Panc1 (cell line): ENCODE measurements around the gene RARB.

Experiments
- POLR2AphosphoS5 ChIP-seq: IDR thresholded peaks from 2 replicates; pipeline ENCODE4 v1.6.1; 2012; ENCODE audit warnings: mild to moderate bottlenecking, low read depth, low read length, moderate library complexity
- TCF7L2 ChIP-seq: IDR thresholded peaks from 2 replicates; pipeline ENCODE4 v1.6.1; 2011; ENCODE audit warnings: mild to moderate bottlenecking, low read depth, low read length, inconsistent platforms
- TF ChIP-seq, protein P1 (sequence below): fragments of 450-650 bp; IDR thresholded peaks from 2 replicates; pipeline ENCODE4 v1.5.1; 2017; ENCODE audit warnings: mild to moderate bottlenecking
- TF ChIP-seq, protein P2 (sequence below), 2 experiments: IDR thresholded peaks; 2 replicates each; pipeline ENCODE4 v1.6.1; 2011 to 2012; ENCODE audit warnings: low read depth in 2 of 2, control low read depth in 1 of 2, low read length in 1 of 2, mild to moderate bottlenecking in 1 of 2, moderate library complexity in 1 of 2; ENCODE audit not compliant: insufficient read depth in 1 of 2

DNA sequence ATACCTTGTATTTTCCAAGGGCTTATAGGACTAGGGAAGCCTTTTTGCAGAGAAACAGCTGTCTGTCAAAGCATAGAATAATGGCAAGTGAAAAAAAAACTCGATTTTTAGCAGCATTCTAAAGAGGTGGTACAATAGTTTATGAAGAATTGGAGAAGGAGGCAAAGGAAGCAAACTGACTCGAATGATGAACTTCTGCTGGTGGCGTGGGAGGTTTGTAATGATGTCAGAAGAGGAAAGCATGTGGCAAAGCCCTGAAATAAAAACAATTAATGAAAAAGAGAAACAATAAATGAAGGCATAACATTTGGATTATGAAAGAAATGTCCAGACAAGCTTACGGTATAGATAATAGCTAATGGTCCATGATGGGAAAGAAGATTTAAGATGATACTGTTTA is 77.5 kb downstream of the RARB start:
- TF ChIP-seq, protein P1, sequence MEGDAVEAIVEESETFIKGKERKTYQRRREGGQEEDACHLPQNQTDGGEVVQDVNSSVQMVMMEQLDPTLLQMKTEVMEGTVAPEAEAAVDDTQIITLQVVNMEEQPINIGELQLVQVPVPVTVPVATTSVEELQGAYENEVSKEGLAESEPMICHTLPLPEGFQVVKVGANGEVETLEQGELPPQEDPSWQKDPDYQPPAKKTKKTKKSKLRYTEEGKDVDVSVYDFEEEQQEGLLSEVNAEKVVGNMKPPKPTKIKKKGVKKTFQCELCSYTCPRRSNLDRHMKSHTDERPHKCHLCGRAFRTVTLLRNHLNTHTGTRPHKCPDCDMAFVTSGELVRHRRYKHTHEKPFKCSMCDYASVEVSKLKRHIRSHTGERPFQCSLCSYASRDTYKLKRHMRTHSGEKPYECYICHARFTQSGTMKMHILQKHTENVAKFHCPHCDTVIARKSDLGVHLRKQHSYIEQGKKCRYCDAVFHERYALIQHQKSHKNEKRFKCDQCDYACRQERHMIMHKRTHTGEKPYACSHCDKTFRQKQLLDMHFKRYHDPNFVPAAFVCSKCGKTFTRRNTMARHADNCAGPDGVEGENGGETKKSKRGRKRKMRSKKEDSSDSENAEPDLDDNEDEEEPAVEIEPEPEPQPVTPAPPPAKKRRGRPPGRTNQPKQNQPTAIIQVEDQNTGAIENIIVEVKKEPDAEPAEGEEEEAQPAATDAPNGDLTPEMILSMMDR, result no peak
- TF ChIP-seq POLR2AphosphoS5, result no peak
- TF ChIP-seq TCF7L2, result no peak
- TF ChIP-seq, protein P2, sequence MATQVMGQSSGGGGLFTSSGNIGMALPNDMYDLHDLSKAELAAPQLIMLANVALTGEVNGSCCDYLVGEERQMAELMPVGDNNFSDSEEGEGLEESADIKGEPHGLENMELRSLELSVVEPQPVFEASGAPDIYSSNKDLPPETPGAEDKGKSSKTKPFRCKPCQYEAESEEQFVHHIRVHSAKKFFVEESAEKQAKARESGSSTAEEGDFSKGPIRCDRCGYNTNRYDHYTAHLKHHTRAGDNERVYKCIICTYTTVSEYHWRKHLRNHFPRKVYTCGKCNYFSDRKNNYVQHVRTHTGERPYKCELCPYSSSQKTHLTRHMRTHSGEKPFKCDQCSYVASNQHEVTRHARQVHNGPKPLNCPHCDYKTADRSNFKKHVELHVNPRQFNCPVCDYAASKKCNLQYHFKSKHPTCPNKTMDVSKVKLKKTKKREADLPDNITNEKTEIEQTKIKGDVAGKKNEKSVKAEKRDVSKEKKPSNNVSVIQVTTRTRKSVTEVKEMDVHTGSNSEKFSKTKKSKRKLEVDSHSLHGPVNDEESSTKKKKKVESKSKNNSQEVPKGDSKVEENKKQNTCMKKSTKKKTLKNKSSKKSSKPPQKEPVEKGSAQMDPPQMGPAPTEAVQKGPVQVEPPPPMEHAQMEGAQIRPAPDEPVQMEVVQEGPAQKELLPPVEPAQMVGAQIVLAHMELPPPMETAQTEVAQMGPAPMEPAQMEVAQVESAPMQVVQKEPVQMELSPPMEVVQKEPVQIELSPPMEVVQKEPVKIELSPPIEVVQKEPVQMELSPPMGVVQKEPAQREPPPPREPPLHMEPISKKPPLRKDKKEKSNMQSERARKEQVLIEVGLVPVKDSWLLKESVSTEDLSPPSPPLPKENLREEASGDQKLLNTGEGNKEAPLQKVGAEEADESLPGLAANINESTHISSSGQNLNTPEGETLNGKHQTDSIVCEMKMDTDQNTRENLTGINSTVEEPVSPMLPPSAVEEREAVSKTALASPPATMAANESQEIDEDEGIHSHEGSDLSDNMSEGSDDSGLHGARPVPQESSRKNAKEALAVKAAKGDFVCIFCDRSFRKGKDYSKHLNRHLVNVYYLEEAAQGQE (IDR thresholded peaks at IDR 0.05; ENCODE audit: insufficient read depth in 1 of 2, low read depth in 2 of 2, low read length in 1 of 2), result no peak
